ENCODE measurements around the gene SPRN.
"Not testable (repeated sequence)": the region's sequence is repeated elsewhere in the genome, so short reads cannot be mapped to it uniquely, and the experiment has no call there.

Gene SPRN

GRCh38 chr10:133456041-133456951, 31.9 kb upstream of the SPRN start:
- DNase-seq (ENCODE audit: low spot score): no peak

- DNase-seq (ENCODE audit: low spot score): no peak
These were observed 31.2 kb upstream of the SPRN start for GRCh38 chr10:133455611-133456031.

- DNase-seq (ENCODE audit: low spot score): no peak
These were observed 30.8 kb upstream of the SPRN start for GRCh38 chr10:133455196-133455595.

- no peak for DNase-seq (ENCODE audit: low spot score)
These were observed 29.9 kb upstream of the SPRN start for GRCh38 chr10:133454204-133454893.

- no peak for DNase-seq (ENCODE audit: low spot score)
These were observed 29.2 kb upstream of the SPRN start, which contains the start of gene SCART1 for GRCh38 chr10:133453516-133454203. TSS of gene SCART1 (plus strand) at chr10:133453945. CDS start at chr10:133453998, 53 bp downstream.

- no peak for DNase-seq (ENCODE audit: low spot score)
These were observed 28.0 kb upstream of the SPRN start for GRCh38 chr10:133452453-133452852.

GRCh38 chr10:133451346-133451745, 26.9 kb upstream of the SPRN start:
- DNase-seq (ENCODE audit: low spot score): no peak

- no peak for DNase-seq (ENCODE audit: low spot score)
These were observed 23.7 kb upstream of the SPRN start for GRCh38 chr10:133448120-133448519.

GRCh38 chr10:133446979-133447378, 22.6 kb upstream of the SPRN start:
- DNase-seq (ENCODE audit: low spot score): no peak

GRCh38 chr10:133445751-133446708, 21.6 kb upstream of the SPRN start:
- no peak for DNase-seq (ENCODE audit: low spot score)

GRCh38 chr10:133445268-133445732, 20.9 kb upstream of the SPRN start:
- DNase-seq (ENCODE audit: low spot score): no peak

GRCh38 chr10:133444342-133445267, 20.2 kb upstream of the SPRN start:
- no peak for DNase-seq (ENCODE audit: low spot score)

- DNase-seq (ENCODE audit: low spot score): no peak
These were observed 18.8 kb upstream of the SPRN start for GRCh38 chr10:133442967-133443924.

GRCh38 chr10:133442191-133442966, 18.0 kb upstream of the SPRN start:
- DNase-seq (ENCODE audit: low spot score): no peak

- no peak for DNase-seq (ENCODE audit: low spot score)
These were observed 17.4 kb upstream of the SPRN start for GRCh38 chr10:133441780-133442179.

GRCh38 chr10:133441356-133441755, 16.9 kb upstream of the SPRN start:
- not testable (repeated sequence) for DNase-seq (ENCODE audit: low spot score)

GRCh38 chr10:133440633-133441285, 16.3 kb upstream of the SPRN start:
- no peak for DNase-seq (ENCODE audit: low spot score)
